CD4-positive, CD25-positive, alpha-beta regulatory T cell (primary cell): ENCODE results near the gene KATNB1. TPM values are rescaled to one million over a fixed set of nuclear protein-coding genes. Genes with fewer than 3 reads are reported as not detected.

Experiments
- ATAC-seq, 2 donors: fragments of 150-1000 bp; cut with Tn5 transposase; one replicate each; pipeline ENCODE4 v1.10.0; 2021; ENCODE audit warnings: low read depth in 2 of 2, moderate number of reproducible peaks in 2 of 2, moderate library complexity in 1 of 2
- DNase-seq, 3 donors: peaks; one replicate each; pipeline versions ENCODE4 v3.0.0 to v3.0.0-alpha.2; 2012 to 2022; ENCODE audit warnings: mixed read lengths in 1 of 3
- H3K27ac ChIP-seq: one replicate; pipeline ENCODE4 v1.7.0; 2013; ENCODE audit warnings: mild to moderate bottlenecking, low read length; ENCODE audit not compliant: insufficient read depth, poor library complexity, severe bottlenecking
- H3K27me3 ChIP-seq: one replicate; pipeline ENCODE4 v1.7.0; 2013; ENCODE audit warnings: low read length; ENCODE audit not compliant: control insufficient read depth, insufficient read depth
- H3K36me3 ChIP-seq: one replicate; pipeline ENCODE4 v1.7.0; 2013; ENCODE audit warnings: mild to moderate bottlenecking, low read length, moderate library complexity; ENCODE audit not compliant: control insufficient read depth, insufficient read depth
- H3K4me1 ChIP-seq: 2 replicates; pipeline ENCODE4 v1.7.0; 2013; ENCODE audit warnings: mild to moderate bottlenecking, low read length; ENCODE audit not compliant: insufficient read depth, control insufficient read depth, poor library complexity, severe bottlenecking
- H3K4me3 ChIP-seq: one replicate; pipeline ENCODE4 v1.7.0; 2013; ENCODE audit warnings: low read depth, mild to moderate bottlenecking, low read length, moderate library complexity
- H3K9me3 ChIP-seq, 2 experiments: 1 replicate in 1 of 2; 2 replicates in 1 of 2; pipeline ENCODE4 v1.7.0; 2013; ENCODE audit warnings: low read length in 2 of 2, mild to moderate bottlenecking in 1 of 2, moderate library complexity in 1 of 2; ENCODE audit not compliant: control insufficient read depth in 2 of 2
- H3K27ac Mint-ChIP-seq, 3 donors: one replicate each; pipeline ENCODE4 v1.8.0; 2020 to 2022; ENCODE audit warnings: mild to moderate bottlenecking in 3 of 3, mixed read lengths in 3 of 3, moderate library complexity in 2 of 3
- H3K27me3 Mint-ChIP-seq: one replicate; pipeline ENCODE4 v1.8.0; 2022; ENCODE audit warnings: mild to moderate bottlenecking, mixed read lengths
- H3K36me3 Mint-ChIP-seq: one replicate; pipeline ENCODE4 v1.8.0; 2020; ENCODE audit warnings: mixed read lengths
- H3K4me1 Mint-ChIP-seq, 4 donors: one replicate each; pipeline ENCODE4 v1.8.0; 2020 to 2022; ENCODE audit warnings: mixed read lengths in 4 of 4, mild to moderate bottlenecking in 1 of 4
- H3K4me3 Mint-ChIP-seq, 4 donors: one replicate each; pipeline ENCODE4 v1.8.0; 2020 to 2022; ENCODE audit warnings: mild to moderate bottlenecking in 4 of 4, mixed read lengths in 4 of 4, moderate library complexity in 3 of 4
- H3K9me3 Mint-ChIP-seq, 7 donors: one replicate each; pipeline ENCODE4 v1.8.0; 2020 to 2022; ENCODE audit warnings: mixed read lengths in 7 of 7, mild to moderate bottlenecking in 3 of 7, moderate library complexity in 2 of 7
- polyA plus RNA-seq, 4 donors: library from polyadenylated mRNA; unstranded; fragments of 300-500 nt; fragmentation: Illumina TruSeq; gene quantifications; one replicate each; pipeline ENCODE4 v1.2.3, GENCODE V29; 2021
- total RNA-seq: library from RNA; stranded (reverse); gene quantifications from one replicate; pipeline ENCODE4 v1.2.3, GENCODE V29; 2022

KATNB1 gene
- total and polyA plus RNA-seq, 5 donors from 2014 or later, result 12.8 to 20.3 (median 17.5) TPM

DNA sequence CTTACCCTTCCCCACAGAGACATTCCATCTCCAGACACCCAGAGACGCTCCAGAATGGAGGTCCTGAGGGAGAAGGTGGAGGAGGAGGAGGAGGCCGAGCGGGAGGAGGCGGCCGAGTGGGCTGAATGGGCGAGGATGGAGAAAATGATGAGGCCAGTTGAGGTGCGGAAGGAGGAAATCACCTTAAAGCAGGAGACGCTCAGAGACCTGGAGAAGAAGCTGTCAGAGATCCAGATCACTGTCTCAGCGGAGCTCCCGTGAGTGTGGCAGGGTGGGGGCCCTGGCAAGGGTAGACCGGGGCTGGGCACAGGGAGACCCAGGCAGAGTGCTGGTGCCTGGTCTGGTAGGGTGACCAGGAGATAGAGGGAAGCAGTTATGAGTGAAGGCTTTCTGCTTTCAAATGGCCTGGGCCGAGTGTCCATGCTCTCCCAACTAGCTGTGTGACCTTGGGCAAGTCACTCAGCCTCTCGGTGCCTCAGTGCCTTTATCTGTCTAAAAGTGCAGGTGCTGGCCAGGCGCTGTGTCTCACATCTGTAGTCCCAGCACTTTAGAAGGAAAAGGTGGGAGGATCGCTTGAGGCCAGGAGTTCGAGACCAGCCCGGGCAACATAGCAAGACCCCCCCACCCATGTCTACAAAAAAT lies 37.6 kb upstream of the KATNB1 start:
- no peak for ATAC-seq
- Histone ChIP-seq H3K4me1 (no peaks in the 10 kb centered on the region), H3K9me3 (no peaks in the 10 kb centered on the region), H3K4me3 (no peak overlapping the region), H3K27me3 (no peaks in the 10 kb centered on the region), H3K36me3 (no peaks in the 10 kb centered on the region), H3K27ac (no peak overlapping the region)
- peaks cover 11% of the 10 kb centered on the region for H3K27me3 Mint-ChIP-seq
- H3K36me3 Mint-ChIP-seq, result no peaks in the 10 kb centered on the region
- DNase-seq, result no peak
- H3K27ac Mint-ChIP-seq, result no peak overlapping the region
- peaks cover 0 to 8% (median 1%) of the 10 kb centered on the region in 4 donors for H3K4me1 Mint-ChIP-seq
- H3K9me3 Mint-ChIP-seq, result no peaks in the 10 kb centered on the region
- no peak overlapping the region for H3K4me3 Mint-ChIP-seq

DNA sequence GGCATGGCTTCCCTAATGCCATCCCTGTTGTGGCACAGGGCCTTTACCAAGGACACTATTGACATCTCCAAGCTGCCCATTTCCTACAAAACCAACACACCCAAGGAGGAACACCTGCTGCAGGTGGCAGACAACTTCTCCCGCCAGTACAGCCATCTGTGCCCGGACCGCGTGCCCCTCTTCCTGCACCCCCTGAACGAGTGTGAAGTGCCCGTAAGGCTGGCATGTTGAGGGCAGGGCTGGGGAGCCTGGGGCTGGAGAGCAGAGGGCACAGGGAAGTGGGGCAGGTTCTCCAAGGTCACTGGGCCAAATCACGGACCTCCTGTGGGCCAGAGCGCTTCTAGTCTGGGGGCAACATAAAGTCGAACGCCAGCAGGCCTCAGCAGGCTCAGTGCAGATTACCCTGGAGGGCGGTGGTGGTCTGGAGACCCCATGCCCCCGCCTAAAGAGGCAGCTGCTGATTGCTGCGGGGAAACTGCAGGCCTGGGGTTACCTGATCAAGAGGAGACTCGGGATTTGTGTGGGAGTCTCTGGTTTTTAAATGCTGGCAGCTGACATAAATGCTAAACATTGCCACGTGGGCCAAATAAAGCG lies 36.7 kb upstream of the KATNB1 start:
- ATAC-seq (no peak), DNase-seq (no peak)
- Mint-ChIP-seq H3K4me3 (peak overlapping the region in 1 of 4 donors; percentile 28), H3K9me3 (no peaks in the 10 kb centered on the region), H3K4me1 (peaks cover 0 to 8% (median 1%) of the 10 kb centered on the region in 4 donors), H3K27ac (no peak overlapping the region), H3K36me3 (no peaks in the 10 kb centered on the region), H3K27me3 (peaks cover 11% of the 10 kb centered on the region)
- Histone ChIP-seq H3K4me3 (no peak overlapping the region), H3K27ac (no peak overlapping the region), H3K9me3 (no peaks in the 10 kb centered on the region), H3K4me1 (no peaks in the 10 kb centered on the region), H3K27me3 (no peaks in the 10 kb centered on the region), H3K36me3 (no peaks in the 10 kb centered on the region)

- H3K27me3 ChIP-seq, result no peaks in the 10 kb centered on the region
- no peaks in the 10 kb centered on the region for H3K9me3 Mint-ChIP-seq
- DNase-seq (no peak), ATAC-seq (no peak)
- H3K27ac Mint-ChIP-seq, result no peak overlapping the region
- H3K4me1 Mint-ChIP-seq, result peaks cover 0 to 7% (median 1%) of the 10 kb centered on the region in 4 donors
- no peak overlapping the region for H3K4me3 ChIP-seq
- no peak overlapping the region for H3K27ac ChIP-seq
- H3K36me3 ChIP-seq, result no peaks in the 10 kb centered on the region
- no peaks in the 10 kb centered on the region for H3K9me3 ChIP-seq
- no peaks in the 10 kb centered on the region for H3K36me3 Mint-ChIP-seq
- peaks cover 11% of the 10 kb centered on the region for H3K27me3 Mint-ChIP-seq
- H3K4me3 Mint-ChIP-seq, result no peak overlapping the region
- H3K4me1 ChIP-seq, result no peaks in the 10 kb centered on the region
Measured at GRCh38 chr16:57699481-57699880, 36.1 kb upstream of the KATNB1 start.

GRCh38 chr16:57699899-57700298 lies 35.7 kb upstream of the KATNB1 start:
- H3K27me3 ChIP-seq, result no peaks in the 10 kb centered on the region
- Mint-ChIP-seq H3K9me3 (no peaks in the 10 kb centered on the region), H3K27me3 (peaks cover 7% of the 10 kb centered on the region), H3K27ac (no peak overlapping the region), H3K4me3 (no peak overlapping the region), H3K4me1 (peaks cover 0 to 3% (median under 1%) of the 10 kb centered on the region in 4 donors), H3K36me3 (no peaks in the 10 kb centered on the region)
- no peak for ATAC-seq
- no peak overlapping the region for H3K27ac ChIP-seq
- DNase-seq, result no peak
- no peaks in the 10 kb centered on the region for H3K9me3 ChIP-seq
- H3K4me1 ChIP-seq, result no peaks in the 10 kb centered on the region
- H3K36me3 ChIP-seq, result no peaks in the 10 kb centered on the region
- H3K4me3 ChIP-seq, result no peak overlapping the region

DNA sequence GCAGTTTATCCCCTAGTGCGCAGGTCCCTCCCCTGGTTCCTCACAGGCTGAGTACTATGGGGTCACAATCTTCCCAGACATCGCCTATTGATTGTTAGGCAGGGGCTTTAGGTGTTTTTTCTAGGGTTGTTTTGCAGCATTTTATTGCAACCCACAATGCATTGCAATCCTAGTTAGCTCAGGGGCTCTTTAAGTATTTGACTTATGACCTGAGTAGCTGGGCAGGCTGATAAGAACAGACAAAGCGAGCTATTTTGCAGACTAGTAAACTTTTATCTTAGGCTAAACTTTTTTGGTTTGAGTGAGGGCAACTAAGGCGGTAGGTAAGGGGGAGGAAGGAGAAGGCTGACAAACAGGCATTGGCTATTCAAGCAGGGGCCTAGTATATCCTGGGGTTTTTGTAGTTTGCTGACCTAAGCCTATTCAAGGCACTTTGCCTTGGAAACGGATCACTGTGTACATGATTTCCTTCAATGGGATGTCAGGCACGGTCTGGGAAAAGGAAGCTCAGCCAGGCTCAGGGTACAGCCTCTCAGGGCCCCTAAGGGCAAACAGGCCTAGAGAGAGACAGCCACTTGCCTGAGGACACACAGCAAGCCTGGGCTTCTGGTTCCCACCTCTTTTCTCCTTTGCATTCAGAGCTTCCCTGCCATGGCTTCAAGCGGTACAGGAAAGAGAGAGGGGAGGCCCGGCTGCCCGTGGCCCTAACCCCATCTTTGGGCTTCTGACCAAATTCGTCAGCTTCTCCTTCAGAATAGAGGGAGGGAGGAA lies 34.6 kb upstream of the KATNB1 start:
- H3K4me1 ChIP-seq, result no peaks in the 10 kb centered on the region

GRCh38 chr16:57701759-57702371 lies 33.7 kb upstream of the KATNB1 start:
- Mint-ChIP-seq H3K27ac (no peak overlapping the region), H3K4me1 (no peaks in the 10 kb centered on the region), H3K36me3 (no peaks in the 10 kb centered on the region), H3K4me3 (no peak overlapping the region), H3K27me3 (no peaks in the 10 kb centered on the region), H3K9me3 (peaks cover 0 to under 1% (median 0%) of the 10 kb centered on the region in 7 donors)
- Histone ChIP-seq H3K4me1 (no peaks in the 10 kb centered on the region), H3K27me3 (no peaks in the 10 kb centered on the region), H3K27ac (no peak overlapping the region), H3K4me3 (no peak overlapping the region), H3K9me3 (no peaks in the 10 kb centered on the region), H3K36me3 (no peaks in the 10 kb centered on the region)
- ATAC-seq, result no peak
- DNase-seq, result no peak

More for the DNA sequence above, 34.6 kb upstream of the KATNB1 start:
- no peak for DNase-seq
- Histone ChIP-seq H3K27me3 (no peaks in the 10 kb centered on the region), H3K36me3 (no peaks in the 10 kb centered on the region), H3K9me3 (no peaks in the 10 kb centered on the region), H3K27ac (no peak overlapping the region), H3K4me3 (no peak overlapping the region)
- Mint-ChIP-seq H3K27ac (peak overlapping the region in 1 of 3 donors; percentile 3), H3K4me3 (peak overlapping the region in 1 of 4 donors; percentile 63), H3K9me3 (no peaks in the 10 kb centered on the region), H3K4me1 (no peaks in the 10 kb centered on the region), H3K36me3 (no peaks in the 10 kb centered on the region), H3K27me3 (no peaks in the 10 kb centered on the region)
- ATAC-seq, result no peak

DNA sequence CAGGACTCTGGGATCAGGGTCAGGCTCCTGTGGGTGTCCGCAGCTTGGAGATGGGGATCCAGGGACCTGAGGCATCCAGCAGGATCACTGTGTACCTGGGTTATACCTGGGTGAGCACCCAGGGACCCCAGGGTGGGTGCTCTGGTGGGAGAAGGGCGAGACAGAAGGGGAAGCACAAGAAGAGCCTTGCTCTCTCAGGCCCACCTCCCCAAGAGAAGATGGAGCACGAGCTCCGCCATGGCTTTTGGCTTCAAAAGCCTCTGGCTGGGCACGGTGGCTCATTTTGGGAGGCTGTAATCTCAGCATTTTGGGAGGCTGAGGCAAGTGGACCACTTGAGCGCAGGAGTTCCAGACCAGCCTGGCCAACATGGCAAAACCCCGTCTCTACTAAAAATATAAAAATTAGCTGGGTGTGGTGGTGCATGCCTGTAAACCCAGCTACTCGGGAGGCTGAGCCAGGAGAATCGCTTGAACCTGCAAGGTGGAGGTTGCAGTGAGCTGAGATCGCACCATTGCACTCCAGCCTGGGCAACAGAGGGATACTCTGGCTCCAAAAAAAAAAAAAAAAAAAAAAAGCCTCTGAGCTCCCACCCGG lies 32.1 kb upstream of the KATNB1 start:
- Mint-ChIP-seq H3K9me3 (peaks cover 0 to 2% (median 0%) of the 10 kb centered on the region in 7 donors), H3K27me3 (peaks cover 10% of the 10 kb centered on the region), H3K4me3 (no peak overlapping the region), H3K36me3 (no peaks in the 10 kb centered on the region), H3K4me1 (no peaks in the 10 kb centered on the region), H3K27ac (no peak overlapping the region)
- ATAC-seq (no peak), DNase-seq (no peak)
- Histone ChIP-seq H3K4me3 (no peak overlapping the region), H3K9me3 (no peaks in the 10 kb centered on the region), H3K27ac (no peak overlapping the region), H3K4me1 (no peaks in the 10 kb centered on the region), H3K27me3 (no peaks in the 10 kb centered on the region), H3K36me3 (no peaks in the 10 kb centered on the region)
